IMR-90 (cell line): ENCODE measurements around the gene MYO1F. TPM values are rescaled to one million over a fixed set of nuclear protein-coding genes. Genes with fewer than 3 reads are reported as not detected.
A peak's percentile ranks its signal among the peaks of the same experiment; 100 is the strongest.

ENCODE experiments used
- ATAC-seq: fragments of 200-7000 bp; cut with Tn5 transposase; 2 replicates; pipeline ENCODE4 v1.9.1; 2020; ENCODE audit warnings: low read depth, mild to moderate bottlenecking, moderate library complexity
- BruUV-seq: library from RNA; stranded (reverse); fragments of 400-500 nt; replicated peaks from 2 replicates; lab custom pipeline; 2021; lab: Mats Ljungman, UMichigan
- CTCF ChIA-PET: fragments of 300-600 bp; formaldehyde crosslinking; extraction: SDS; loops from one replicate; lab custom pipeline; 2021; ENCODE audit warnings: antibody characterized with exemption; lab: Yijun Ruan, JAX
- POLR2A ChIA-PET: fragments of 300-600 bp; sonication (Branson Sonifier 250); formaldehyde crosslinking; loops from one replicate; lab custom pipeline; 2022; ENCODE audit warnings: antibody characterized with exemption; ENCODE audit not compliant: unreplicated experiment; lab: Charles Lee
- DNase-seq: peaks from one replicate; pipeline ENCODE4 v3.0.0; 2013
- H2AFZ ChIP-seq: replicated peaks from 2 replicates; pipeline ENCODE3; 2013; ENCODE audit warnings: low read length, mild to moderate bottlenecking; ENCODE audit not compliant: poor library complexity
- H2AK5ac ChIP-seq: 2 replicates; pipeline ENCODE4 v1.6.1; 2013; ENCODE audit warnings: low read depth, low read length, inconsistent platforms
- H2AK9ac ChIP-seq: replicated peaks from 2 replicates; pipeline ENCODE3; 2013; ENCODE audit warnings: mild to moderate bottlenecking, low read depth, low read length, moderate library complexity; ENCODE audit not compliant: poor library complexity
- H2BK120ac ChIP-seq: 2 replicates; pipeline ENCODE4 v1.6.1; 2013; ENCODE audit warnings: low read depth, low read length, inconsistent platforms
- H2BK15ac ChIP-seq: 3 replicates; pipeline ENCODE4 v1.6.1; 2013; ENCODE audit warnings: low read depth, low read length, inconsistent platforms
- H2BK20ac ChIP-seq: 2 replicates; pipeline ENCODE4 v1.6.1; 2013; ENCODE audit warnings: low read depth, mild to moderate bottlenecking, inconsistent platforms, low read length, moderate library complexity
- H2BK5ac ChIP-seq: 2 replicates; pipeline ENCODE4 v1.6.1; 2013; ENCODE audit warnings: mild to moderate bottlenecking, low read depth, low read length, inconsistent platforms; ENCODE audit not compliant: poor library complexity, severe bottlenecking
- H3K14ac ChIP-seq: replicated peaks from 2 replicates; pipeline ENCODE4 v1.6.1; 2013; ENCODE audit warnings: low read depth, low read length, inconsistent platforms
- H3K18ac ChIP-seq: 2 replicates; pipeline ENCODE4 v1.6.1; 2013; ENCODE audit warnings: low read depth, low read length, control low read depth
- H3K23ac ChIP-seq: 2 replicates; pipeline ENCODE4 v1.6.1; 2013; ENCODE audit warnings: low read depth, low read length, inconsistent platforms
- H3K27ac ChIP-seq: 2 replicates; pipeline ENCODE4 v1.5.1; 2013; ENCODE audit warnings: mild to moderate bottlenecking, control low read depth, low read length; ENCODE audit not compliant: insufficient read depth
- H3K27me3 ChIP-seq: 2 replicates; pipeline ENCODE4 v1.6.1; 2013; ENCODE audit warnings: low read length; ENCODE audit not compliant: control insufficient read depth, insufficient read depth
- H3K36me3 ChIP-seq: 2 replicates; pipeline ENCODE4 v1.6.1; 2013; ENCODE audit warnings: low read length, mixed read lengths; ENCODE audit not compliant: control insufficient read depth, insufficient read depth
- H3K4ac ChIP-seq: 2 replicates; pipeline ENCODE4 v1.6.1; 2013; ENCODE audit warnings: low read depth, low read length, inconsistent platforms
- H3K4me1 ChIP-seq: 2 replicates; pipeline ENCODE4 v1.6.1; 2013; ENCODE audit warnings: low read length, mixed read lengths; ENCODE audit not compliant: control insufficient read depth, insufficient read depth
- H3K4me2 ChIP-seq: 2 replicates; pipeline ENCODE4 v1.6.1; 2013; ENCODE audit warnings: low read depth, mild to moderate bottlenecking, control low read depth, low read length, moderate library complexity
- H3K4me3 ChIP-seq: 2 replicates; pipeline ENCODE4 v1.5.1; 2013; ENCODE audit warnings: low read depth, mild to moderate bottlenecking, control low read depth, low read length, moderate library complexity; ENCODE audit not compliant: insufficient read depth
- H3K56ac ChIP-seq: 2 replicates; pipeline ENCODE4 v1.6.1; 2013; ENCODE audit warnings: low read length, inconsistent platforms; ENCODE audit not compliant: insufficient read depth; ENCODE audit errors: extremely low read depth
- H3K79me1 ChIP-seq, 2 experiments: 2 replicates each; pipeline ENCODE4 v1.6.1; 2013; ENCODE audit warnings: low read length in 2 of 2, inconsistent platforms in 1 of 2, low read depth in 1 of 2
- H3K9ac ChIP-seq: 2 replicates; pipeline ENCODE4 v1.6.1; 2013; ENCODE audit warnings: low read depth, low read length, control low read depth
- H3K9me1 ChIP-seq: 2 replicates; pipeline ENCODE4 v1.6.1; 2013; ENCODE audit warnings: low read length, inconsistent platforms; ENCODE audit not compliant: insufficient read depth
- H3K9me3 ChIP-seq: 2 replicates; pipeline ENCODE4 v1.6.1; 2013; ENCODE audit warnings: low read length; ENCODE audit not compliant: control insufficient read depth, insufficient read depth
- H4K20me1 ChIP-seq: 2 replicates; pipeline ENCODE4 v1.6.1; 2013; ENCODE audit warnings: low read length, inconsistent platforms; ENCODE audit not compliant: insufficient read depth
- H4K5ac ChIP-seq: 2 replicates; pipeline ENCODE4 v1.6.1; 2013; ENCODE audit warnings: mild to moderate bottlenecking, low read depth, low read length, control low read depth
- H4K8ac ChIP-seq, 2 experiments: 2 replicates each; pipeline ENCODE4 v1.6.1; 2013; ENCODE audit warnings: low read depth in 2 of 2, low read length in 2 of 2, control low read depth in 1 of 2, inconsistent platforms in 1 of 2
- H4K91ac ChIP-seq: 2 replicates; pipeline ENCODE4 v1.6.1; 2013; ENCODE audit warnings: low read depth, low read length, inconsistent platforms; ENCODE audit not compliant: insufficient read depth
- CEBPB ChIP-seq: IDR thresholded peaks from 2 replicates; pipeline ENCODE4 v1.6.1; 2012; ENCODE audit warnings: low read depth, low read length, improper control_type of control experiment
- ELK1 ChIP-seq: fragments of 150-350 bp; IDR thresholded peaks from 2 replicates; pipeline ENCODE4 v1.6.1; 2016; ENCODE audit warnings: low read depth, mild to moderate bottlenecking, low read length, moderate library complexity, borderline replicate concordance
- MAZ ChIP-seq: IDR thresholded peaks from 2 replicates; pipeline ENCODE4 v1.6.1; 2012; ENCODE audit warnings: low read depth, mild to moderate bottlenecking, low read length, improper control_type of control experiment, moderate library complexity, borderline replicate concordance
- MXI1 ChIP-seq: IDR thresholded peaks from 2 replicates; pipeline ENCODE4 v1.6.1; 2012; ENCODE audit warnings: low read depth, mild to moderate bottlenecking, low read length, moderate library complexity, borderline replicate concordance
- NFE2L2 ChIP-seq: fragments of 150-350 bp; IDR thresholded peaks from 2 replicates; pipeline ENCODE4 v1.6.1; 2016; ENCODE audit warnings: low read depth, mild to moderate bottlenecking, low read length
- POLR2A ChIP-seq: IDR thresholded peaks from 2 replicates; pipeline ENCODE4 v1.6.1; 2012; ENCODE audit warnings: mild to moderate bottlenecking, low read depth, low read length
- SMC3 ChIP-seq: fragments of 150-350 bp; IDR thresholded peaks from 2 replicates; pipeline ENCODE4 v1.6.1; 2016; ENCODE audit warnings: low read depth, mild to moderate bottlenecking, antibody characterized with exemption, low read length, moderate library complexity
- USF2 ChIP-seq: fragments of 150-350 bp; IDR thresholded peaks from 2 replicates; pipeline ENCODE4 v1.6.1; 2017; ENCODE audit warnings: mild to moderate bottlenecking, antibody characterized with exemption, low read length, low read depth
- WGBS, 2 experiments: methylation state at CpG; one replicate each; pipeline versions ENCODE4 v1.1.5 to v1.1.7; 2013; ENCODE audit warnings: missing lambda C conversion rate in 2 of 2; ENCODE audit not compliant: insufficient read length in 1 of 2; ENCODE audit errors: extremely low coverage in 2 of 2; 5-methylcytosine and 5-hydroxymethylcytosine counted together
- dilution Hi-C: fragments of 300-500 bp; cut with HindIII; formaldehyde crosslinking; loops from one replicate; pipeline ENCODE4 v1.14.3; 2018; ENCODE audit warnings: low sequenced_read_pairs; ENCODE audit not compliant: unreplicated experiment
- in situ Hi-C: fragments of 300-500 bp; cut with MboI; formaldehyde crosslinking; loops from 3 replicates; pipeline ENCODE4 v1.14.3; 2019; ENCODE audit warnings: low sequenced_read_pairs, inconsistent platforms, mixed read lengths
- intact Hi-C: fragments of 100-400 bp; cut with micrococcal nuclease; formaldehyde crosslinking; loops from 2 replicates; pipeline ENCODE4 v1.10.0; 2022
- polyA plus RNA-seq, 3 experiments: library from polyadenylated mRNA; depleted of rRNA; stranded (reverse); fragments of >200 nt; gene quantifications; 2 replicates each; pipeline ENCODE4 v1.2.3, GENCODE V29; 2012; ENCODE audit warnings: low replicate concordance in 1 of 3
- total RNA-seq: library from RNA; depleted of rRNA; stranded (reverse); fragments of >200 nt; gene quantifications from 2 replicates; pipeline ENCODE4 v1.2.3, GENCODE V29; 2012
- TF ChIP-seq, protein P1 (sequence below): conservative IDR thresholded peaks from 2 replicates; pipeline ENCODE4 v1.5.1; 2012; ENCODE audit warnings: mild to moderate bottlenecking, low read depth, low read length, improper control_type of control experiment

MYO1F gene
- total and polyA plus RNA-seq, 2 of the 4 experiments (the other 2 are of a cell fraction) = 0.14 to 0.18 TPM

DNA sequence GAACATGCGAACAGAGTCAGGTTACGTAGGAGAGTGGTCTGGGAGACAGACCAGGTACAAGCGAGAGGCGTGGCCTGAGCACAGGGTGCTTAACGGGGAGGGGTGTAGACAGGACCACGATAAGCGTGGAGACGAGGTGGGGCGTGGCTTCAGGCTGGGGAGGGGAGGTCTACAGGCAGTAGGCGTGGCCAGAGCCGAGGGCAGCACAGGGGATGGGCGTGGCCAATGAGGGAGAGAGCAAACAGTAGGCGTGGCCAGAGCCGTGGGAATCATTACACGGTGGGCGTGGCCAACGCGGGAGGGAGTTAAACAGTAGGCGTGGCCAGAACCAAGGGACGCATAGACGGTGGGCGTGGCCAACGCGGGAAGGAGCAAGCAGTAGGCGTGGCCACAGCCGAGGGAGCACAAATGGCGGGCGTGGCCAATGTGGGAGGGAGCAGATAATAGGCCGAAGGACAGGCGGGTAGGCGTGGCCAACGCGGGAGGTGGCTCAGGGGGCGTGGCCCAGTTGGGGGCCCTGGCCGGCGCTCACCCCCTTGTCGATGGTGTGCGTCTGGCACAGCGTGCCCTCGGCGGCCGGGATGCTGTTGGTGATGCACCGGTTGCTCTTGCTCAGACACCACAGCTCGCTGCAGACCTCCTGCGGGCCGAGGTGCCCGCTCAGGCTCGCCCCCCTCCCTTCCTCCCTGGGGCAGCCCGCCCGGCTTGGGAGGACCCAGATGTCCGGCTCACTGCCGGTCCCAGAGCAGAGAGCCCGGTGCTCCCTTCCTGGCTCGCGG lies 15.2 kb upstream of the MYO1F start:
- Histone ChIP-seq H3K79me1 (no peaks in the 10 kb centered on the region), H3K9ac (no peak overlapping the region), H2AFZ (peak overlapping the region; percentile 94), H2BK5ac (no peak overlapping the region), H3K27me3 (peaks cover 2% of the 10 kb centered on the region; the same call in 1 of the 2 replicates), H2BK15ac (no peak overlapping the region), H2BK120ac (no peak overlapping the region), H3K9me3 (no peaks in the 10 kb centered on the region), H2BK20ac (no peak overlapping the region), H2AK5ac (peak overlapping the region; percentile 12; the same call in 1 of the 2 replicates), H3K4ac (no peak overlapping the region), H4K91ac (no peak overlapping the region), H3K23ac (0 out of 2 replicates have a peak overlapping the region, but pooled peaks have one; percentile 56), H2AK9ac (peak overlapping the region; percentile 74), H3K14ac (0 out of 2 replicates have a peak overlapping the region, but pooled peaks have one; percentile 48), H3K36me3 (peaks cover 10% of the 10 kb centered on the region; the same call in 1 of the 2 replicates), H3K9me1 (0 out of 2 replicates have a peak, but pooled peaks cover 2% of the 10 kb centered on the region), H3K4me1 (no peaks in the 10 kb centered on the region), H4K5ac (no peak overlapping the region), H3K4me2 (peak overlapping the region; percentile 71), H4K8ac (peak overlapping the region in 1 of 2 experiments; percentile 22; a peak in 1 of 4 replicates), H3K18ac (no peak overlapping the region), H3K27ac (no peak overlapping the region), H4K20me1 (peaks cover 6% of the 10 kb centered on the region; the same call in 1 of the 2 replicates), H3K4me3 (peak overlapping the region; percentile 42), H3K56ac (no peak overlapping the region)
- CTCF ChIA-PET = no interaction called here
- ATAC-seq (peak; percentile 94), DNase-seq (peak; percentile 95)
- dilution Hi-C loops (no loop called here), in situ Hi-C loops (no loop called here), intact Hi-C loops (no loop called here)
- BruUV-seq = no TSS peak
- TF ChIP-seq POLR2A = 0 out of 2 replicates have a peak, but pooled peaks have one; percentile 36
- no peak for TF ChIP-seq CEBPB
- peak; percentile 17; the same call in 1 of the 2 replicates for TF ChIP-seq MXI1
- TF ChIP-seq NFE2L2 = no peak
- no peak for TF ChIP-seq ELK1
- TF ChIP-seq SMC3 = no peak
- TF ChIP-seq, protein P1, sequence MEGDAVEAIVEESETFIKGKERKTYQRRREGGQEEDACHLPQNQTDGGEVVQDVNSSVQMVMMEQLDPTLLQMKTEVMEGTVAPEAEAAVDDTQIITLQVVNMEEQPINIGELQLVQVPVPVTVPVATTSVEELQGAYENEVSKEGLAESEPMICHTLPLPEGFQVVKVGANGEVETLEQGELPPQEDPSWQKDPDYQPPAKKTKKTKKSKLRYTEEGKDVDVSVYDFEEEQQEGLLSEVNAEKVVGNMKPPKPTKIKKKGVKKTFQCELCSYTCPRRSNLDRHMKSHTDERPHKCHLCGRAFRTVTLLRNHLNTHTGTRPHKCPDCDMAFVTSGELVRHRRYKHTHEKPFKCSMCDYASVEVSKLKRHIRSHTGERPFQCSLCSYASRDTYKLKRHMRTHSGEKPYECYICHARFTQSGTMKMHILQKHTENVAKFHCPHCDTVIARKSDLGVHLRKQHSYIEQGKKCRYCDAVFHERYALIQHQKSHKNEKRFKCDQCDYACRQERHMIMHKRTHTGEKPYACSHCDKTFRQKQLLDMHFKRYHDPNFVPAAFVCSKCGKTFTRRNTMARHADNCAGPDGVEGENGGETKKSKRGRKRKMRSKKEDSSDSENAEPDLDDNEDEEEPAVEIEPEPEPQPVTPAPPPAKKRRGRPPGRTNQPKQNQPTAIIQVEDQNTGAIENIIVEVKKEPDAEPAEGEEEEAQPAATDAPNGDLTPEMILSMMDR = no peak
- no peak for TF ChIP-seq USF2
- TF ChIP-seq MAZ = peak; percentile 49; the same call in 1 of the 2 replicates
- POLR2A ChIA-PET = no interaction called here
- WGBS, 2 experiments = 1% methylated on average over 45 of the region's 55 CpGs; no CpG with 5 or more reads in 1 of the 2 experiments
